ENCODE data around the gene BMPR1A.

Gene BMPR1A

DNA sequence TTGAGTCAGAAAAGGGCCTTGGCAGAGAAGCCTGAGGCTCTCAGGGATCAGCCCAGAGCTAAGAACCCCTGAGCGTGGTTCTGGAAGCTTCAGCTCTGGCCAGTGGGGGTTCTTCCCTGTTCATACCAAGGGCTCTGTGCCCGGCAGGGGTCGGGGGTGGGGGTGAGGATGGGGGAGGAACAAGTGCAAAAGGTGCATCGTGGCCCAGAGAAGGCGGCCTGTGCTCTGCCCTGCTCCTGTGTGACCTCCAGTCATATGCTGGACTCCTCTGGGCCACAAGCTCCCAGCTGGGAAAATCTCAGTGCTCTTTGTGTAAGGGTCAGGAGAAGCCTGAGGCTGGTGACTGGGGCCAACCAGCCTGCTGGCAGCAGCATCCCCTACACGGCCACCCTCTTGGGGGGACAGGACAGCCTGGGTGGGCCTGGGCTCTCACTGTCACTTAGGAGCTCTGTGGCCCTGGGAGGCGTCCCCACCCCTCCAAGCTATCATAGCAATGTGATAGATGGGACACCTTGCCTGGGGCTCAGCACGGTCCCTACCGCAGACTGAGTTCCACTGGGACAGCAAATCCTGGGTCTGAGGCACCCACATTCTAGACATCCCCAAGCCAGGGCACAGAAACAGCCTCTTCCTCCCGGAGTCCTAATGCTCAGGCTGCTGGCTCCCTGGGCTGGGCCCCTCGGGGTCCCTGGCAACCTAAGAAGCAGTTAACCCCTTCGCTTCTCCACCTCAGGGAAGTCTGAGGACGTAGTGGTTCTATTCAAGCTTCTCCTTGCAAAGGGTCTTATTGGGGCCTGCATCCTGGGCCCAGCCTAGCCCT is 198.5 kb downstream of the BMPR1A start:
- ATAC-seq = no peak
- no peak for TF ChIP-seq ZNF565 (CRISPR knock-in tag; conservative IDR thresholded peaks at IDR 0.05; ENCODE audit: low read depth)
- TF ChIP-seq, protein P1, sequence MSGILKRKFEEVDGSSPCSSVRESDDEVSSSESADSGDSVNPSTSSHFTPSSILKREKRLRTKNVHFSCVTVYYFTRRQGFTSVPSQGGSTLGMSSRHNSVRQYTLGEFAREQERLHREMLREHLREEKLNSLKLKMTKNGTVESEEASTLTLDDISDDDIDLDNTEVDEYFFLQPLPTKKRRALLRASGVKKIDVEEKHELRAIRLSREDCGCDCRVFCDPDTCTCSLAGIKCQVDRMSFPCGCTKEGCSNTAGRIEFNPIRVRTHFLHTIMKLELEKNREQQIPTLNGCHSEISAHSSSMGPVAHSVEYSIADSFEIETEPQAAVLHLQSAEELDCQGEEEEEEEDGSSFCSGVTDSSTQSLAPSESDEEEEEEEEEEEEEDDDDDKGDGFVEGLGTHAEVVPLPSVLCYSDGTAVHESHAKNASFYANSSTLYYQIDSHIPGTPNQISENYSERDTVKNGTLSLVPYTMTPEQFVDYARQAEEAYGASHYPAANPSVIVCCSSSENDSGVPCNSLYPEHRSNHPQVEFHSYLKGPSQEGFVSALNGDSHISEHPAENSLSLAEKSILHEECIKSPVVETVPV (CRISPR knock-in tag; IDR thresholded peaks at IDR 0.05) = no peak
- TF ChIP-seq, protein P2, sequence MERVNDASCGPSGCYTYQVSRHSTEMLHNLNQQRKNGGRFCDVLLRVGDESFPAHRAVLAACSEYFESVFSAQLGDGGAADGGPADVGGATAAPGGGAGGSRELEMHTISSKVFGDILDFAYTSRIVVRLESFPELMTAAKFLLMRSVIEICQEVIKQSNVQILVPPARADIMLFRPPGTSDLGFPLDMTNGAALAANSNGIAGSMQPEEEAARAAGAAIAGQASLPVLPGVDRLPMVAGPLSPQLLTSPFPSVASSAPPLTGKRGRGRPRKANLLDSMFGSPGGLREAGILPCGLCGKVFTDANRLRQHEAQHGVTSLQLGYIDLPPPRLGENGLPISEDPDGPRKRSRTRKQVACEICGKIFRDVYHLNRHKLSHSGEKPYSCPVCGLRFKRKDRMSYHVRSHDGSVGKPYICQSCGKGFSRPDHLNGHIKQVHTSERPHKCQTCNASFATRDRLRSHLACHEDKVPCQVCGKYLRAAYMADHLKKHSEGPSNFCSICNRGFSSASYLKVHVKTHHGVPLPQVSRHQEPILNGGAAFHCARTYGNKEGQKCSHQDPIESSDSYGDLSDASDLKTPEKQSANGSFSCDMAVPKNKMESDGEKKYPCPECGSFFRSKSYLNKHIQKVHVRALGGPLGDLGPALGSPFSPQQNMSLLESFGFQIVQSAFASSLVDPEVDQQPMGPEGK (CRISPR knock-in tag; IDR thresholded peaks at IDR 0.05; ENCODE audit: borderline replicate concordance) = no peak
- no peak for TF ChIP-seq ZFP3 (CRISPR knock-in tag; IDR thresholded peaks at IDR 0.05)
- TF ChIP-seq ZNF70 (CRISPR knock-in tag; IDR thresholded peaks at IDR 0.05) = no peak
- TF ChIP-seq, protein P3, sequence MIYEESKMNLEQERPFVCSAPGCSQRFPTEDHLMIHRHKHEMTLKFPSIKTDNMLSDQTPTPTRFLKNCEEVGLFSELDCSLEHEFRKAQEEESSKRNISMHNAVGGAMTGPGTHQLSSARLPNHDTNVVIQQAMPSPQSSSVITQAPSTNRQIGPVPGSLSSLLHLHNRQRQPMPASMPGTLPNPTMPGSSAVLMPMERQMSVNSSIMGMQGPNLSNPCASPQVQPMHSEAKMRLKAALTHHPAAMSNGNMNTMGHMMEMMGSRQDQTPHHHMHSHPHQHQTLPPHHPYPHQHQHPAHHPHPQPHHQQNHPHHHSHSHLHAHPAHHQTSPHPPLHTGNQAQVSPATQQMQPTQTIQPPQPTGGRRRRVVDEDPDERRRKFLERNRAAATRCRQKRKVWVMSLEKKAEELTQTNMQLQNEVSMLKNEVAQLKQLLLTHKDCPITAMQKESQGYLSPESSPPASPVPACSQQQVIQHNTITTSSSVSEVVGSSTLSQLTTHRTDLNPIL (CRISPR knock-in tag; IDR thresholded peaks at IDR 0.05; ENCODE audit: low read depth) = no peak
- no peak for TF ChIP-seq ZNF8 (CRISPR knock-in tag; IDR thresholded peaks at IDR 0.05)
- TF ChIP-seq ISL1 (CRISPR knock-in tag; IDR thresholded peaks at IDR 0.05) = no peak
- TF ChIP-seq, protein P4, sequence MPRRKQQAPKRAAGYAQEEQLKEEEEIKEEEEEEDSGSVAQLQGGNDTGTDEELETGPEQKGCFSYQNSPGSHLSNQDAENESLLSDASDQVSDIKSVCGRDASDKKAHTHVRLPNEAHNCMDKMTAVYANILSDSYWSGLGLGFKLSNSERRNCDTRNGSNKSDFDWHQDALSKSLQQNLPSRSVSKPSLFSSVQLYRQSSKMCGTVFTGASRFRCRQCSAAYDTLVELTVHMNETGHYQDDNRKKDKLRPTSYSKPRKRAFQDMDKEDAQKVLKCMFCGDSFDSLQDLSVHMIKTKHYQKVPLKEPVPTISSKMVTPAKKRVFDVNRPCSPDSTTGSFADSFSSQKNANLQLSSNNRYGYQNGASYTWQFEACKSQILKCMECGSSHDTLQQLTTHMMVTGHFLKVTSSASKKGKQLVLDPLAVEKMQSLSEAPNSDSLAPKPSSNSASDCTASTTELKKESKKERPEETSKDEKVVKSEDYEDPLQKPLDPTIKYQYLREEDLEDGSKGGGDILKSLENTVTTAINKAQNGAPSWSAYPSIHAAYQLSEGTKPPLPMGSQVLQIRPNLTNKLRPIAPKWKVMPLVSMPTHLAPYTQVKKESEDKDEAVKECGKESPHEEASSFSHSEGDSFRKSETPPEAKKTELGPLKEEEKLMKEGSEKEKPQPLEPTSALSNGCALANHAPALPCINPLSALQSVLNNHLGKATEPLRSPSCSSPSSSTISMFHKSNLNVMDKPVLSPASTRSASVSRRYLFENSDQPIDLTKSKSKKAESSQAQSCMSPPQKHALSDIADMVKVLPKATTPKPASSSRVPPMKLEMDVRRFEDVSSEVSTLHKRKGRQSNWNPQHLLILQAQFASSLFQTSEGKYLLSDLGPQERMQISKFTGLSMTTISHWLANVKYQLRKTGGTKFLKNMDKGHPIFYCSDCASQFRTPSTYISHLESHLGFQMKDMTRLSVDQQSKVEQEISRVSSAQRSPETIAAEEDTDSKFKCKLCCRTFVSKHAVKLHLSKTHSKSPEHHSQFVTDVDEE (CRISPR knock-in tag; IDR thresholded peaks at IDR 0.05) = no peak
- TF ChIP-seq, protein P5, sequence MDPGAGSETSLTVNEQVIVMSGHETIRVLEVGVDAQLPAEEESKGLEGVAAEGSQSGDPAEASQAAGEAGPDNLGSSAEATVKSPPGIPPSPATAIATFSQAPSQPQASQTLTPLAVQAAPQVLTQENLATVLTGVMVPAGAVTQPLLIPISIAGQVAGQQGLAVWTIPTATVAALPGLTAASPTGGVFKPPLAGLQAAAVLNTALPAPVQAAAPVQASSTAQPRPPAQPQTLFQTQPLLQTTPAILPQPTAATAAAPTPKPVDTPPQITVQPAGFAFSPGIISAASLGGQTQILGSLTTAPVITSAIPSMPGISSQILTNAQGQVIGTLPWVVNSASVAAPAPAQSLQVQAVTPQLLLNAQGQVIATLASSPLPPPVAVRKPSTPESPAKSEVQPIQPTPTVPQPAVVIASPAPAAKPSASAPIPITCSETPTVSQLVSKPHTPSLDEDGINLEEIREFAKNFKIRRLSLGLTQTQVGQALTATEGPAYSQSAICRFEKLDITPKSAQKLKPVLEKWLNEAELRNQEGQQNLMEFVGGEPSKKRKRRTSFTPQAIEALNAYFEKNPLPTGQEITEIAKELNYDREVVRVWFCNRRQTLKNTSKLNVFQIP (CRISPR knock-in tag; IDR thresholded peaks at IDR 0.05; ENCODE audit: borderline replicate concordance, low read depth) = no peak
- TF ChIP-seq TCF4 (CRISPR knock-in tag; IDR thresholded peaks at IDR 0.05; ENCODE audit: borderline replicate concordance) = no peak
- TF ChIP-seq RARB (CRISPR knock-in tag; IDR thresholded peaks at IDR 0.05) = no peak
- no peak for TF ChIP-seq CSDC2 (CRISPR knock-in tag; IDR thresholded peaks at IDR 0.05)
- no peak for TF ChIP-seq TOX (CRISPR knock-in tag; IDR thresholded peaks at IDR 0.05; ENCODE audit: borderline replicate concordance)

DNA sequence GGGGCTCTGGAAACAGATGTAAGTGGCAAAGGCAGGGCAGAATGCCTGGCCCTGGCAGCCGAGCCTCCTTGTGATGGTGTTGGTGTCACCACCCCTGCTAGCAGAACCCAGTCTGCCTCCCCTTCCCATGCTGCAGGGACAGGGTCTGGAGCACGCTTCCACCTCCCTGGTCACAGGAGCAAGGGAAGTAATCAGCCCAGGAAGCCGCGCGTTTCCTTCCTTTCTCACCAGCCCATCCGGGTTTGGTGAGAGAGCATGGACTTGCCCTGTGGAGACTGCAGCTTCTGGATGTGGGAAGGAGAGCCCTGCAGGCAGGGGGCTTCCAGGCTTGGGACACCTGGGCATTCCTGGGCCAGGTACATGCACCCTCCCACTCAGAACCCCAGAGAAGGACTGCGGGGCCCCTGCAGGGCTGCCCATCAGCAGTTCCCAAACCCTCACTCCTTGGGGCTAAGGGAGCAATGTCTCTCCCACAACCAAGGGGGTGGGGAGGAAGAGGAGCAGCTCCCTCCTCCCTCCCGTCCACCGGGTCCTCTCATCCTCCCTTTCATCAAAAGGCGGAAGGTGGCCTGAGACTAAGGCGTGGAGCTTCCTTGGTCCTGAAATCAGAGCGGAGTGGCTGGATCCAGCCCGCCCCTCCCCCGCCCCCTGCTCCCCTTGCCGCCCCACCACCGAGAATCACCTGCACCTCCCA is 199.2 kb downstream of the BMPR1A start:
- no peak for TF ChIP-seq ESRRG (CRISPR knock-in tag; IDR thresholded peaks at IDR 0.05)
- TF ChIP-seq, protein P3 (CRISPR knock-in tag; IDR thresholded peaks at IDR 0.05; ENCODE audit: low read depth) = no peak
- no peak for TF ChIP-seq RARB (CRISPR knock-in tag; IDR thresholded peaks at IDR 0.05)
- TF ChIP-seq, protein P1 (CRISPR knock-in tag; IDR thresholded peaks at IDR 0.05) = no peak
- TF ChIP-seq GLIS3 (CRISPR knock-in tag; IDR thresholded peaks at IDR 0.05) = no peak
- no peak for TF ChIP-seq ZFP3 (CRISPR knock-in tag; IDR thresholded peaks at IDR 0.05)
- no peak for TF ChIP-seq BACH2 (CRISPR knock-in tag; IDR thresholded peaks at IDR 0.05; ENCODE audit: borderline replicate concordance)
- no peak for ATAC-seq

Measured in SK-N-SH treated with all-trans-retinoic acid at 6 μM for 48 hours (cell line).